SK-N-SH treated with all-trans-retinoic acid at 6 μM for 48 hours (cell line): ENCODE measurements around the gene CASKIN1.

Experiments used
- BACH2 ChIP-seq: fragments of 250-450 bp; sonication (Bioruptor Pico); IDR thresholded peaks from 2 replicates; pipeline ENCODE4 v1.9.0; 2021; ENCODE audit warnings: mild to moderate bottlenecking, borderline replicate concordance
- GLIS3 ChIP-seq: fragments of 250-450 bp; sonication (Bioruptor Pico); IDR thresholded peaks from 2 replicates; pipeline ENCODE4 v1.5.0; 2020; ENCODE audit warnings: mild to moderate bottlenecking, moderate library complexity
- ISL1 ChIP-seq: fragments of 250-450 bp; sonication (Bioruptor Pico); IDR thresholded peaks from 2 replicates; pipeline ENCODE4 v2.1.2; 2022; ENCODE audit warnings: mild to moderate bottlenecking, moderate library complexity
- RARB ChIP-seq: fragments of 250-450 bp; sonication (Bioruptor Pico); IDR thresholded peaks from 2 replicates; pipeline ENCODE4 v1.8.0; 2021; ENCODE audit warnings: mild to moderate bottlenecking, moderate library complexity
- ZFP30 ChIP-seq: fragments of 450-650 bp; formaldehyde crosslinking; IDR thresholded peaks from 2 replicates; pipeline ENCODE4 v1.5.0; 2022; ENCODE audit warnings: mild to moderate bottlenecking, moderate library complexity
- ZNF8 ChIP-seq: fragments of 450-650 bp; formaldehyde crosslinking; IDR thresholded peaks from 2 replicates; pipeline ENCODE4 v1.5.0; 2020; ENCODE audit warnings: mild to moderate bottlenecking, moderate library complexity
- TF ChIP-seq, protein P1 (sequence below): fragments of 250-450 bp; sonication (Bioruptor Pico); IDR thresholded peaks from 2 replicates; pipeline ENCODE4 v1.8.0; 2020; ENCODE audit warnings: mild to moderate bottlenecking, moderate library complexity, borderline replicate concordance

DNA sequence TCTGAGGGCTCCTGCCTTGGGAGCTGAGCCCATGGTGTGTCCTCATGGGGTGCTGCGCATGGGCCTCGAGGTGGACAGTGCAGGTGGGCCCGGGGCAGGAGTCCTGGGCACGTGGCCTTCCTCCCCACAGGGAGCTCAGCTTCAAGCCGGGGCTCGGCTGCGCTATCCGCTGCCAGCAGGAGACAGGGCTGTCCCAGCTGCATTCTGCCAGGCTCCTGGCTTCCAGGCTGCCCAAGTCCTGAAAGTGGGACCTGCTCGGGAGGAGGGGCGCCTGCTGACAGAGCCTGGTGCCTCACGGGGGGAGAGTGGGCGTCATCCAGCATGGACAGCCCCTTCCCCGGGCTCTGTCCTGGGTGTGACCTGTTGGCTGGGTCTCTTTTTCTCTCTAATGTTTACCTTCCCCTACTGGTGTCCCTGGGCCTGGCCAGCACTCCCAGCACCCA, 33.7 kb downstream of the CASKIN1 start:
- TF ChIP-seq, protein P1, sequence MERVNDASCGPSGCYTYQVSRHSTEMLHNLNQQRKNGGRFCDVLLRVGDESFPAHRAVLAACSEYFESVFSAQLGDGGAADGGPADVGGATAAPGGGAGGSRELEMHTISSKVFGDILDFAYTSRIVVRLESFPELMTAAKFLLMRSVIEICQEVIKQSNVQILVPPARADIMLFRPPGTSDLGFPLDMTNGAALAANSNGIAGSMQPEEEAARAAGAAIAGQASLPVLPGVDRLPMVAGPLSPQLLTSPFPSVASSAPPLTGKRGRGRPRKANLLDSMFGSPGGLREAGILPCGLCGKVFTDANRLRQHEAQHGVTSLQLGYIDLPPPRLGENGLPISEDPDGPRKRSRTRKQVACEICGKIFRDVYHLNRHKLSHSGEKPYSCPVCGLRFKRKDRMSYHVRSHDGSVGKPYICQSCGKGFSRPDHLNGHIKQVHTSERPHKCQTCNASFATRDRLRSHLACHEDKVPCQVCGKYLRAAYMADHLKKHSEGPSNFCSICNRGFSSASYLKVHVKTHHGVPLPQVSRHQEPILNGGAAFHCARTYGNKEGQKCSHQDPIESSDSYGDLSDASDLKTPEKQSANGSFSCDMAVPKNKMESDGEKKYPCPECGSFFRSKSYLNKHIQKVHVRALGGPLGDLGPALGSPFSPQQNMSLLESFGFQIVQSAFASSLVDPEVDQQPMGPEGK (CRISPR knock-in tag) = no peak
- TF ChIP-seq ISL1 (CRISPR knock-in tag) = no peak
- TF ChIP-seq ZNF8 (CRISPR knock-in tag) = no peak
- no peak for TF ChIP-seq RARB
- no peak for TF ChIP-seq GLIS3 (CRISPR knock-in tag)
- TF ChIP-seq ZFP30 (CRISPR knock-in tag) = no peak
- no peak for TF ChIP-seq BACH2 (CRISPR knock-in tag)
